GM23338 (cell line): ENCODE data around the gene CHSY1. TPM values are rescaled to one million over a fixed set of nuclear protein-coding genes. Genes with fewer than 3 reads are reported as not detected.

Experiments
- ATAC-seq: fragments of 200-7000 bp; cut with Tn5 transposase; 3 replicates; pipeline ENCODE4 v1.9.1; 2020
- DNase-seq: peaks from one replicate; pipeline ENCODE4 v3.0.0-alpha.2; 2015; ENCODE audit warnings: low spot score
- H2AFZ ChIP-seq: fragments of 200-600 bp; sonication (generic); 2 replicates; pipeline ENCODE4 v1.8.0; 2016; ENCODE audit warnings: antibody characterized with exemption, mild to moderate bottlenecking, moderate library complexity
- H3F3A ChIP-seq: fragments of 200-600 bp; sonication (generic); replicated peaks from 2 replicates; pipeline ENCODE4 v1.8.0; 2017; ENCODE audit warnings: antibody characterized with exemption, mixed run types, low read depth
- H3K27ac ChIP-seq: fragments of 200-600 bp; sonication (generic); 2 replicates; pipeline ENCODE4 v1.6.1; 2016; ENCODE audit warnings: low read depth
- H3K27me3 ChIP-seq: fragments of 200-600 bp; sonication (generic); 2 replicates; pipeline ENCODE4 v1.8.0; 2016; ENCODE audit warnings: mild to moderate bottlenecking, mixed run types, moderate library complexity; ENCODE audit not compliant: insufficient read depth
- H3K36me3 ChIP-seq: fragments of 200-600 bp; sonication (generic); 2 replicates; pipeline ENCODE4 v1.8.0; 2016; ENCODE audit warnings: mild to moderate bottlenecking; ENCODE audit not compliant: insufficient read depth
- H3K4me1 ChIP-seq: fragments of 200-600 bp; sonication (generic); 2 replicates; pipeline ENCODE4 v1.8.0; 2016; ENCODE audit warnings: mild to moderate bottlenecking, moderate library complexity; ENCODE audit not compliant: insufficient read depth
- H3K4me2 ChIP-seq: fragments of 200-600 bp; sonication (generic); 2 replicates; pipeline ENCODE4 v1.7.1; 2017; ENCODE audit warnings: mixed run types
- H3K4me3 ChIP-seq: fragments of 200-600 bp; sonication (generic); 2 replicates; pipeline ENCODE4 v1.6.1; 2016; ENCODE audit warnings: mixed run types
- H3K79me2 ChIP-seq: fragments of 200-600 bp; sonication (generic); replicated peaks from 2 replicates; pipeline ENCODE4 v1.8.0; 2017; ENCODE audit warnings: mild to moderate bottlenecking; ENCODE audit not compliant: insufficient read depth
- H3K9me2 ChIP-seq: fragments of 200-600 bp; sonication (generic); 2 replicates; pipeline ENCODE4 v1.8.0; 2017; ENCODE audit not compliant: insufficient read depth
- H4K20me1 ChIP-seq: fragments of 200-600 bp; sonication (generic); replicated peaks from 2 replicates; pipeline ENCODE4 v1.8.0; 2017; ENCODE audit warnings: mild to moderate bottlenecking; ENCODE audit not compliant: insufficient read depth
- H3K27ac Mint-ChIP-seq: 2 replicates; pipeline ENCODE4 v1.8.0; 2020; ENCODE audit warnings: inconsistent platforms, mild to moderate bottlenecking, moderate library complexity, mixed read lengths
- H3K27me3 Mint-ChIP-seq: 3 replicates; pipeline ENCODE4 v1.8.0; 2022; ENCODE audit warnings: low read depth, mild to moderate bottlenecking, moderate library complexity, mixed read lengths, inconsistent platforms; ENCODE audit not compliant: insufficient read depth, poor library complexity
- H3K36me3 Mint-ChIP-seq: 3 replicates; pipeline ENCODE4 v1.8.0; 2021; ENCODE audit warnings: low read depth, mild to moderate bottlenecking, inconsistent platforms, moderate library complexity, mixed read lengths
- H3K4me1 Mint-ChIP-seq: 3 replicates; pipeline ENCODE4 v1.8.0; 2020; ENCODE audit warnings: mild to moderate bottlenecking, inconsistent platforms, mixed read lengths
- H3K4me3 Mint-ChIP-seq: 3 replicates; pipeline ENCODE4 v1.8.0; 2021; ENCODE audit warnings: moderate library complexity, mild to moderate bottlenecking, inconsistent platforms, mixed read lengths
- H3K9me3 Mint-ChIP-seq: 3 replicates; pipeline ENCODE4 v1.8.0; 2020; ENCODE audit warnings: moderate library complexity, mild to moderate bottlenecking, inconsistent platforms, mixed read lengths
- CREB1 ChIP-seq: fragments of 250-450 bp; sonication (Bioruptor Pico); IDR thresholded peaks from 2 replicates; pipeline ENCODE4 v1.5.0; 2020; ENCODE audit warnings: low read depth, mild to moderate bottlenecking, moderate library complexity
- EZH2 ChIP-seq: fragments of 200-600 bp; sonication (generic); IDR thresholded peaks from one replicate; pipeline ENCODE4 v1.8.0; 2017; ENCODE audit warnings: antibody characterized with exemption, mild to moderate bottlenecking, low read depth; ENCODE audit not compliant: unreplicated experiment
- EZH2phosphoT487 ChIP-seq: fragments of 200-600 bp; sonication (generic); IDR thresholded peaks from one replicate; pipeline ENCODE4 v1.8.1; 2018; ENCODE audit warnings: antibody characterized with exemption; ENCODE audit not compliant: unreplicated experiment
- NANOG ChIP-seq: IDR thresholded peaks from 2 replicates; pipeline ENCODE4 v1.6.1; 2016; ENCODE audit warnings: antibody characterized with exemption, borderline replicate concordance
- ZNF114 ChIP-seq: fragments of 250-450 bp; sonication (Bioruptor Pico); IDR thresholded peaks from 2 replicates; pipeline ENCODE4 v1.5.0; 2020; ENCODE audit warnings: mild to moderate bottlenecking, moderate library complexity
- ZNF331 ChIP-seq: fragments of 250-450 bp; sonication (Bioruptor Pico); IDR thresholded peaks from 2 replicates; pipeline ENCODE4 v1.5.0; 2020; ENCODE audit warnings: low read depth, mild to moderate bottlenecking, moderate library complexity
- ZNF462 ChIP-seq: fragments of 250-450 bp; sonication (Bioruptor Pico); IDR thresholded peaks from 2 replicates; pipeline ENCODE4 v1.5.0; 2020; ENCODE audit warnings: mild to moderate bottlenecking, moderate library complexity
- polyA plus RNA-seq: library from polyadenylated mRNA; unstranded; fragments of >200 nt; fragmentation: Nextera tagmentation; extraction: Ambion mirVana; gene quantifications from 2 replicates; pipeline ENCODE4 v1.2.1, GENCODE V29; 2016
- total RNA-seq: library from RNA; depleted of rRNA; stranded (reverse); fragments of >200 nt; shearing (Covaris generic); gene quantifications from 2 replicates; pipeline ENCODE4 v1.2.3, GENCODE V29; 2014
- TF ChIP-seq, protein P1 (sequence below): IDR thresholded peaks from 2 replicates; pipeline ENCODE4 v1.6.1; 2016; ENCODE audit warnings: antibody characterized with exemption
- TF ChIP-seq, protein P2 (sequence below): IDR thresholded peaks from one replicate; pipeline ENCODE4 v1.6.1; 2018; ENCODE audit warnings: antibody characterized with exemption; ENCODE audit not compliant: unreplicated experiment
- TF ChIP-seq, protein P3 (sequence below), 2 experiments: fragments of 200-600 bp in 1 of 2; sonication (generic) in 1 of 2; conservative IDR thresholded peaks; 2 replicates each; pipeline versions ENCODE4 v1.5.1 to v1.6.1; 2016 to 2017; ENCODE audit warnings: antibody characterized with exemption in 2 of 2, low read depth in 2 of 2, mild to moderate bottlenecking in 2 of 2, moderate library complexity in 1 of 2

CHSY1 gene
- total and polyA plus RNA-seq, 2 experiments from 2014 or later = 9.8 to 47.7 TPM

DNA sequence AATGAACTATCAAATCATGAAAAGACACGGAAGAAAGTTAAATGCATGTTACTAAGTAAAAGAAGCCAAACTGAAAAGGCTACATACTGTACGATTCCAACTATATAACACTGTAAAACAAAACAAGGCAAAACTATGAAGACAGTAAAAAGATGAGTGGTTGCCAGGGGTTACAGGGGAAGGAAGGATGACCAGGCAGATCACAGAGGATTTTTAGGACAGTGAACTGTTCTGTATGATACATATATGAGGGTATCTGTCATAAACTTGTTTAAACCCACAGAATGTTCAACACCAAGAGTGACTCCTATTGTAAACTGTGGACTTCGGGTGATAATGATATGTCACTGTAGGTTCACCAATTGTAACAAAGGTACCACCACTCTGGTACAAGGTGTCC is 60.6 kb downstream of the CHSY1 start:
- no peaks in the 10 kb centered on the region for H3K9me3 Mint-ChIP-seq
- peaks cover 62% of the 10 kb centered on the region for H3K4me1 Mint-ChIP-seq
- ATAC-seq (no peak), DNase-seq (no peak)
- Histone ChIP-seq H3K4me1 (peaks cover 45% of the 10 kb centered on the region), H3K27me3 (no peaks in the 10 kb centered on the region), H4K20me1 (peaks cover 45% of the 10 kb centered on the region), H3K36me3 (no peaks in the 10 kb centered on the region), H3K27ac (no peak overlapping the region), H3K4me3 (no peak overlapping the region), H2AFZ (no peak overlapping the region), H3F3A (no peaks in the 10 kb centered on the region; the same call in 1 of the 2 replicates), H3K79me2 (peaks cover 100% of the 10 kb centered on the region), H3K4me2 (no peak overlapping the region), H3K9me2 (no peaks in the 10 kb centered on the region)
- H3K4me3 Mint-ChIP-seq = no peak overlapping the region
- H3K27me3 Mint-ChIP-seq = peaks cover 8% of the 10 kb centered on the region
- no peak for TF ChIP-seq EZH2phosphoT487
- no peak for TF ChIP-seq EZH2
- no peak for TF ChIP-seq ZNF114 (CRISPR knock-in tag)
- TF ChIP-seq, protein P1, sequence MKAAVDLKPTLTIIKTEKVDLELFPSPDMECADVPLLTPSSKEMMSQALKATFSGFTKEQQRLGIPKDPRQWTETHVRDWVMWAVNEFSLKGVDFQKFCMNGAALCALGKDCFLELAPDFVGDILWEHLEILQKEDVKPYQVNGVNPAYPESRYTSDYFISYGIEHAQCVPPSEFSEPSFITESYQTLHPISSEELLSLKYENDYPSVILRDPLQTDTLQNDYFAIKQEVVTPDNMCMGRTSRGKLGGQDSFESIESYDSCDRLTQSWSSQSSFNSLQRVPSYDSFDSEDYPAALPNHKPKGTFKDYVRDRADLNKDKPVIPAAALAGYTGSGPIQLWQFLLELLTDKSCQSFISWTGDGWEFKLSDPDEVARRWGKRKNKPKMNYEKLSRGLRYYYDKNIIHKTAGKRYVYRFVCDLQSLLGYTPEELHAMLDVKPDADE = no peak
- TF ChIP-seq, protein P2, sequence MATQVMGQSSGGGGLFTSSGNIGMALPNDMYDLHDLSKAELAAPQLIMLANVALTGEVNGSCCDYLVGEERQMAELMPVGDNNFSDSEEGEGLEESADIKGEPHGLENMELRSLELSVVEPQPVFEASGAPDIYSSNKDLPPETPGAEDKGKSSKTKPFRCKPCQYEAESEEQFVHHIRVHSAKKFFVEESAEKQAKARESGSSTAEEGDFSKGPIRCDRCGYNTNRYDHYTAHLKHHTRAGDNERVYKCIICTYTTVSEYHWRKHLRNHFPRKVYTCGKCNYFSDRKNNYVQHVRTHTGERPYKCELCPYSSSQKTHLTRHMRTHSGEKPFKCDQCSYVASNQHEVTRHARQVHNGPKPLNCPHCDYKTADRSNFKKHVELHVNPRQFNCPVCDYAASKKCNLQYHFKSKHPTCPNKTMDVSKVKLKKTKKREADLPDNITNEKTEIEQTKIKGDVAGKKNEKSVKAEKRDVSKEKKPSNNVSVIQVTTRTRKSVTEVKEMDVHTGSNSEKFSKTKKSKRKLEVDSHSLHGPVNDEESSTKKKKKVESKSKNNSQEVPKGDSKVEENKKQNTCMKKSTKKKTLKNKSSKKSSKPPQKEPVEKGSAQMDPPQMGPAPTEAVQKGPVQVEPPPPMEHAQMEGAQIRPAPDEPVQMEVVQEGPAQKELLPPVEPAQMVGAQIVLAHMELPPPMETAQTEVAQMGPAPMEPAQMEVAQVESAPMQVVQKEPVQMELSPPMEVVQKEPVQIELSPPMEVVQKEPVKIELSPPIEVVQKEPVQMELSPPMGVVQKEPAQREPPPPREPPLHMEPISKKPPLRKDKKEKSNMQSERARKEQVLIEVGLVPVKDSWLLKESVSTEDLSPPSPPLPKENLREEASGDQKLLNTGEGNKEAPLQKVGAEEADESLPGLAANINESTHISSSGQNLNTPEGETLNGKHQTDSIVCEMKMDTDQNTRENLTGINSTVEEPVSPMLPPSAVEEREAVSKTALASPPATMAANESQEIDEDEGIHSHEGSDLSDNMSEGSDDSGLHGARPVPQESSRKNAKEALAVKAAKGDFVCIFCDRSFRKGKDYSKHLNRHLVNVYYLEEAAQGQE = no peak
- TF ChIP-seq CREB1 (CRISPR knock-in tag) = no peak
- no peak for TF ChIP-seq ZNF331 (CRISPR knock-in tag)
- TF ChIP-seq, protein P3, sequence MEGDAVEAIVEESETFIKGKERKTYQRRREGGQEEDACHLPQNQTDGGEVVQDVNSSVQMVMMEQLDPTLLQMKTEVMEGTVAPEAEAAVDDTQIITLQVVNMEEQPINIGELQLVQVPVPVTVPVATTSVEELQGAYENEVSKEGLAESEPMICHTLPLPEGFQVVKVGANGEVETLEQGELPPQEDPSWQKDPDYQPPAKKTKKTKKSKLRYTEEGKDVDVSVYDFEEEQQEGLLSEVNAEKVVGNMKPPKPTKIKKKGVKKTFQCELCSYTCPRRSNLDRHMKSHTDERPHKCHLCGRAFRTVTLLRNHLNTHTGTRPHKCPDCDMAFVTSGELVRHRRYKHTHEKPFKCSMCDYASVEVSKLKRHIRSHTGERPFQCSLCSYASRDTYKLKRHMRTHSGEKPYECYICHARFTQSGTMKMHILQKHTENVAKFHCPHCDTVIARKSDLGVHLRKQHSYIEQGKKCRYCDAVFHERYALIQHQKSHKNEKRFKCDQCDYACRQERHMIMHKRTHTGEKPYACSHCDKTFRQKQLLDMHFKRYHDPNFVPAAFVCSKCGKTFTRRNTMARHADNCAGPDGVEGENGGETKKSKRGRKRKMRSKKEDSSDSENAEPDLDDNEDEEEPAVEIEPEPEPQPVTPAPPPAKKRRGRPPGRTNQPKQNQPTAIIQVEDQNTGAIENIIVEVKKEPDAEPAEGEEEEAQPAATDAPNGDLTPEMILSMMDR (conservative IDR thresholded peaks at IDR 0.05; ENCODE audit: low read depth in 2 of 2) = no peak
- H3K36me3 Mint-ChIP-seq = no peaks in the 10 kb centered on the region
- no peak overlapping the region for H3K27ac Mint-ChIP-seq

GRCh38 chr15:101190092-101190595 is 61.7 kb downstream of the CHSY1 start:
- no peaks in the 10 kb centered on the region for H3K27me3 ChIP-seq
- H3K9me3 Mint-ChIP-seq = no peaks in the 10 kb centered on the region
- H3K27ac Mint-ChIP-seq = no peak overlapping the region
- H3K4me1 ChIP-seq = peaks cover 48% of the 10 kb centered on the region
- H3K4me3 ChIP-seq = no peak overlapping the region
- peaks cover 99% of the 10 kb centered on the region for H3K79me2 ChIP-seq
- H3F3A ChIP-seq = no peaks in the 10 kb centered on the region; the same call in 1 of the 2 replicates
- no peaks in the 10 kb centered on the region for H3K9me2 ChIP-seq
- peak overlapping the region; percentile 67 for H3K27ac ChIP-seq
- no peaks in the 10 kb centered on the region for H3K36me3 ChIP-seq
- H4K20me1 ChIP-seq = peaks cover 41% of the 10 kb centered on the region
- H3K4me3 Mint-ChIP-seq = no peak overlapping the region
- ATAC-seq = no peak
- no peaks in the 10 kb centered on the region for H3K36me3 Mint-ChIP-seq
- peaks cover 65% of the 10 kb centered on the region for H3K4me1 Mint-ChIP-seq
- H3K27me3 Mint-ChIP-seq = peaks cover 7% of the 10 kb centered on the region
- no peak overlapping the region for H2AFZ ChIP-seq
- no peak overlapping the region for H3K4me2 ChIP-seq
- DNase-seq = no peak
- TF ChIP-seq NANOG = no peak
- TF ChIP-seq ZNF462 = no peak
